PC-3 (cell line): Measurements from ENCODE around the gene FAM25A.

ENCODE experiments used
- CTCF ChIP-seq: fragments of 300-600 bp; sonication (generic); conservative IDR thresholded peaks from 2 replicates; pipeline ENCODE4 v1.5.1; 2017; ENCODE audit warnings: antibody characterized with exemption, low read depth, mild to moderate bottlenecking, low read length
- EZH2 ChIP-seq: fragments of 300-600 bp; sonication (generic); IDR thresholded peaks from one replicate; pipeline ENCODE4 v1.6.1; 2017; ENCODE audit warnings: antibody characterized with exemption, mild to moderate bottlenecking, low read length; ENCODE audit not compliant: unreplicated experiment
- EZH2phosphoT487 ChIP-seq: fragments of 300-600 bp; sonication (generic); IDR thresholded peaks from 2 replicates; pipeline ENCODE4 v1.6.1; 2018; ENCODE audit warnings: mild to moderate bottlenecking, antibody characterized with exemption, low read length, borderline replicate concordance

GRCh38 chr10:86971232-86971991 is 48.7 kb upstream of the FAM25A start:
- 0 out of 2 replicates have a peak, but pooled peaks have one; percentile 8 for TF ChIP-seq CTCF
- peak; percentile 98 for TF ChIP-seq EZH2phosphoT487
- no peak for TF ChIP-seq EZH2
